Medulla oblongata (tissue), 1 donor: ENCODE data around the gene CYTH1.

Experiments
- DNase-seq: peaks from one replicate; pipeline ENCODE4 v3.0.0-alpha.2; 2015; ENCODE audit errors: extremely low spot score

CYTH1 gene

DNA sequence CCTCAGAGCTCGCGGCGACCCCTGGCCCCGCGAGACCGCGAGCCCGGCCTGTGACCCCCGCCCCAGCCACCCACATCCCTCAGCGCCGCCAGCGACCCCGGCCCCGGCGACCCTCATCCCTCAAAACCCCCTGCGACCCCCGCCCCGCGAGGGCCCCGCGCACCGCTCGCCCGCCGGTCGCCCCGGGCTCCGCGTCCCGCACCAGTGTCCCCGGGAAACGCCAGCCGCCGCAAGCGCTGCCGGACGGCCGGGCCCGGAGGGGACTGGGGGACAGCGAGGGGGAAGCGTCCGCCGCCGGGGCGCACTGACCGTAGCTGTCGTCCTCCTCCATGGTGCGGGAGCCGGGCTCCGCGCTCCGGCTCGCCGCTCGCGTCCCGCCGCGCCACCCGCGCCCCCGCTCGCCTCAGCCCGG, at the start of gene CYTH1:
Gene CYTH1 (minus strand): TSS at position 381 of the 412 bp plus-strand sequence. CDS start 50 bp downstream, at position 331.
- DNase-seq, result no peak

- no peak for DNase-seq
Measured at GRCh38 chr17:78829477-78829876, 47.4 kb upstream of the CYTH1 start.

DNA sequence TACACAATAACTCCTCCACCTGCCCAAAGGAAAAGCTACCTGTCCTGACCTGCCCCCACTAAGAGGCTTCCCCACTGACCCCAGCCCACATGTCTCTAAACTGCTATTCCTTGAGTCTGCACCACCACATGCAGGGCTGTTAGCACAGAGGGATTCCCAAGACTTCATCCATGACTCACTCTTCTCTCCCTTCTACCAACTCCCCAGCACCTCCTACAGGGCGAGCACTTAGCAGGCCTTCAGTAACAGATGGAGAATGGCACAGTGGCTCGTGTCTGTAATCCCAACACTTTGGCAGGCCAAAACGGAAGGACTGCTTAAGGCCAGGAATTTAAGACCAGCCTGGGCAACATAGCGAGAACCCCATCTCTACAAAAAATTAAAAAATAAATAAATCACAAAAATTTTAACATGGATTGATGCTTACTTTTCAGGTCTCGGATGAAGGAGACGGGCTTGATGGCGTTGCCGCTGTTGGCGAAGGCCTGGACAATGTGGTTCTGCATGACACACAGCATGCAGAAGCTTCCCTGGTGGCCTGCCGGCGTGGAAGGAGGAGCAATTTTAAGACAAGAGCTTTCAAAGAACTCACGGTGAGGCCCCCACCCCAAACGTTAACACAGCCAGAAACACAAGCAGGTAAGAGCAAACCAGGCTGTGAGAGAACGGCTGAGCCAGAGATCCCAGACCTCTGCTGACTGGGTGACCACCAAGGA, 46.6 kb upstream of the CYTH1 start:
- no peak for DNase-seq

DNA sequence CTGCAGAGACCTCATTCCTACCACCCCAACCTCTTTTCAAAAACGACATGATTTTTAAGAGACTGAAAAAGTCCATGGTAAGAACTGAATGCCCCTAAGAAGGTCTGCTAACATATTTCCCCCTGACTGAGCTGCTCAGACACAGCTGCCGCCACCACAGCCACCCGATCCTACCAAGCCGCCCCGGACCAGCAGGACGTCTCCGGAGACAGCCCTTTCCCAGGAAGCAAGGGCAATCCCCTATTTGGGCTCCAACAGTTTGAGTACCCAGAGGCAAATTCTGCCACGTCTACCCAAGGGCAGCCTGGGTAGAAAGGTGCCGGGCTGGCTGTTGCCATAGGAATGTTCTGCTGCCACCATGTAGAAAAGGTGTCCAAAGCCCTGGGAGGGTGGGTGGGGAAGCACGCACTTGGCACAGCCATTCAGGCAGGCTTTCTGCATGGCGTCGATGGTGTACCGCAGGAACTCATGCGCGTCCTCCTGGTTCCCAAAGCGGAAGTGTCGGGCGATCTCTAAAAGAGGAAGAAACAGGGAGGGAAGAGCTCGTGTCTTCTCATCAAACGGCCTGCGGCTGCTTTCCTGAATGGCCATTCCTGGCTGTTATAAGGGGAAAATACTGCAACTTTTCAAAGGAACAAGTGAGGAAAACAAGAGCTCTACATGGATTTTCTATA, 44.9 kb upstream of the CYTH1 start:
- DNase-seq, result peak; percentile 71

- DNase-seq, result no peak
Measured at GRCh38 chr17:78826421-78826820, 44.3 kb upstream of the CYTH1 start.

GRCh38 chr17:78825696-78826095, 43.6 kb upstream of the CYTH1 start:
- DNase-seq, result no peak

- no peak for DNase-seq
Measured at GRCh38 chr17:78824240-78824639, 42.2 kb upstream of the CYTH1 start.

GRCh38 chr17:78823282-78824046, 41.4 kb upstream of the CYTH1 start:
- DNase-seq, result no peak

DNA sequence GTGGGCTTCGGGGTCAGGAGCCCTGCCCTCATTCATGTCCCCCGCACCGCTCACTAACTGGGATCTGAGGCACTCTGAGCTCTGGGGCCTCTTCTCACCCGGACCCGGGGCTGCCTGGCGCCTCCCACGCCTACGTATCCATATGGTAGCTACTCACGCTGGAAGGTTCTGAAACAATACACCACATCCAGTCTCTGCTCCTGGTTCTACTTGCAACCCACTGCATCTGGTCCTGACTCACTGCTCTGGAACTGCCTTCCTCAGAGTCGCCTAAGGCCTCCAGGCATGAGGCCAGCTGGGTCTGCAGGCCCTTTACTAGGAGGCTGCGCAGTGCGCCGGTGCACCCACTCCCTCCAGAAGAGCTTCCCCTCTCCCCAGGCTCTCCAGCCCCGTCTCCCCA, 40.5 kb upstream of the CYTH1 start:
- no peak for DNase-seq

GRCh38 chr17:78821961-78822360, 39.9 kb upstream of the CYTH1 start:
- DNase-seq, result no peak

DNA sequence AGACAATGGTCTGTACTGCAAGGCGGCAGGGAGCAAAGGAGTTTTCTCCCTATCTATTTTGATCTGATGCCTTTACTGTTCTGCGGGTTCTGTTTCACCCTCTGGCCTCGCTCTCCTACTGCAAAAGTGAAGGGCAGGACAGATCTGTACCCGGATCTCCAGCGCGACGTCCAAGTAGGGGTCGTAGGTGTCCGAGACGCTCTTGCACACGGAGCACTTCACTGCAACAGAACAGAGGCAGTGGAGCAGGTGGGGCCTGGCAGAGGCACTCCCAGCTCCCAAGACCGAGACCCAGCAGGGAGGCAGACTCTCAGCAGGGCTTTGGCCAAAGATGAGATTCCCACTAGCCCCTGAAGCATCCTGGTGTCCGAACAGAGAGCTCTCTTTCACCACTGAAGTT, 38.8 kb upstream of the CYTH1 start:
- DNase-seq, result no peak

GRCh38 chr17:78819806-78820792, 38.0 kb upstream of the CYTH1 start:
- DNase-seq, result no peak

DNA sequence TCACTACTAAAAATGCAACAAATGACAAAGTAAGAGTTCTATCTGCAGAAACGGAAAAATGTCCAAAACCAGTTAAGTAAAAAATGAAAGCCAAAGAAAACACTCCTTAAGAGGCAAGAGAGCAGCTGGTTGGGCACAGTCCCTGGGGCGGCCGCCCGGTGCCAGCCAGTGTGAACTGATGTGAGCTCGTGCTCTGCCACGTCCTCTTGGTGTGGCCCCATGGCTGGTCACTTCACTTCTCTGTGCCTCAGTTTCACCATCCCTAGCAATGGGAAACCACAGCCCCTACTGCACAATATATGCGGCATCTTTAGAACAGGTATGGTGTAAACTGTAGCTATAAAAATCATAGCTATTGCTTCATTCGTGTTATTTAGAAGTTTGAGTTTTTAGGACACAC, 37.3 kb upstream of the CYTH1 start:
- DNase-seq, result no peak

- DNase-seq, result no peak
Measured at GRCh38 chr17:78818932-78819331, 36.9 kb upstream of the CYTH1 start.

DNA sequence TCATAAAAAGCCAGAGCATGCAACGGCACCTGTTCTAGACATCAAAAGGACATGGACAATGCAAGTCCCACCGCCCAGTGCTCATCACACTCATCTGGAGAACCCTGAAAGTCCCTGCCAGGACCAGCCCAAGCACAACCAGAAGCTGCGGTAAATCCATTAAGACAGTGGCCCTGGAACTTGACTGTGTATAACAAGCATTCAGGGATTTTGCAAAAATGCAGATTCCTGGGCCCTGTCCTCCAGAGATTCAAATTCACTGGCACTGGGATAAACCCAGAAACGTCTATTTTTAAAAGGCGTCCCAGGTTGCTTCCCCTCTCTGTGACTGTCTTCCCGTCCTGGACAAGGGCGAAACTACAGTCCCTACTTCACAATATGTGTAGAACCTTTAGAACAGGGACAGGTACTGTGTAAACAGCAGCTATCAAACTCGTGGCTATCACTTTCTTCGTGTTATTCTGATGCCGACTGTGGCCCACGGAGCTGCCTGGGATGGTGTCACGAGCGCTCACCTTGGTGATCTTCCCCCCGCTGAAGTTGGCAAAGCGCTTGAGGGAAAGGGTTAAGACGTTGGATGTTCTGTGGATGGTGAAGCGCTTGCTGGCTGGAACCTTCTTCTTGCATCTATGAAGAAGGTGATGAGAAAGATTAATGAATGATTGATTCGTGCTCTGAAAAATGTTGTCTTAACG, 36.2 kb upstream of the CYTH1 start:
- DNase-seq, result no peak

DNA sequence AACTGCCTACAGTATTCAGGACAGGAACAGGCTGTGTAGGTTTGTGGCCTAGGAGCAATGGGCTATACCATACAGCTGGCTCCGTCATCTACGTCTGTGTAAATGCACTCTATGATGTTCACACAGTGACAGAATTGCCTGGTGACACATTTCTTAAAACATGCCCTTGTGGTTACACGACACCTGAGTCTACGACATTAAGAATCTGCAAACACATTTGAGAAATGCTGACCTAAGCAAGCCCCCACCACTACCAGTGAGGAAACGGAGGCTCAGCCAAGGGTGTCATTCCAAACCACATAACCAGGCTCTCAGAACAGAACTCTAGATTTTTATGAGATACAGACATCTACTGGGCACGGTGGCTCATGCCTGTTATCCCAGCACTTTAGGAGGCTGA, 35.0 kb upstream of the CYTH1 start:
- no peak for DNase-seq

DNA sequence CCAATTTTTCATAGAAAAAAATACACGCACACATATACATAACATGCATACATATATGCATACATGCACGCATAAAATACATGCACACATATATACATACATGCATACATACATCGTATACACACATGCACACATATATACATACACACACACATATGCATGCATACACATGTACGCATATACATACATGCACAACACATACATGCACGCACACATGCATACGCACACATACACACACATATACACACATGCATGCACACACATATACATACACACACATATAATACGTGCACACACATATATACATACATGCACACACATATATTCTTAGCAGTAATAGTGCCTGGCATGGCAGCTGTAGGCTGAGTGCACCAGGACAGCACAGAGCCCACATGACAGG, 33.6 kb upstream of the CYTH1 start:
- no peak for DNase-seq

GRCh38 chr17:78812855-78813254, 30.8 kb upstream of the CYTH1 start:
- DNase-seq, result no peak

DNA sequence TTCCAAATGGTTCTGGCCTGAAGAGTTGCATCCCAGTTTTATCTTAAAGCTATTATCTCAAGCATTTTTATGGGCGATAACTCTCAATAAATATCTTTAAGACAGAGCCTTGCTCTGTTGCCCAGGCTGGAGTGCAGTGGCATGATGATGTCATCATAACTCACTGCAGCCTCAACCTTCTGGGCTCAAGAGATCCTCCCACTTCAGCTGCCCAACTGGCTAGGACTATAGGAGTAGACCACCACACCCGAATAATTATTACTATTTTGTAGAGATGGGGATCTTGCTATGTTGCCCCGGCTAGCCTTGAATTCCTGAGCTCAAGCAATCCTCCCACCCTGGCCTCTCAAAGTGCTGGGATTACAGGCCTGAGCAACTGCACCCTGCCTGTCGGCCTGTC, 26.1 kb upstream of the CYTH1 start:
- DNase-seq, result no peak

DNA sequence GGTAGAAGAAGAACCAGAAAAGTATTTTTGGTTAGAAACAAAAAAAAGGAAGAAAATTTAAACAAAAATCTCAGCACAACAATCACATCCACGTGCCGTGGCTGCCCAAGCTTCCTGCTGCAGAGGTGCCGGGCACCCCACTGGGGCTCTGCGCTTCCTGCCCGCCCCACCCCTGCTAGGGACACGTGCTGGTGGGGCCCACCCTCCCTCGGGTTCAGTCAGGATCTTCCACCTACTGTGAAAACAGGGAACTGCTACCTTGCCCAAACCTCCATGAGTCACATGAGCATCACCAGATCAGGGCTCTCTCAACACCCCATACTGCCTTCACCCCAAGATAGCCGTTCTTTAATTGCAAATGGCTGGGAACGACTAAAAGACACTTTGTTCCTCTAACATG, 24.4 kb upstream of the CYTH1 start:
- no peak for DNase-seq

DNA sequence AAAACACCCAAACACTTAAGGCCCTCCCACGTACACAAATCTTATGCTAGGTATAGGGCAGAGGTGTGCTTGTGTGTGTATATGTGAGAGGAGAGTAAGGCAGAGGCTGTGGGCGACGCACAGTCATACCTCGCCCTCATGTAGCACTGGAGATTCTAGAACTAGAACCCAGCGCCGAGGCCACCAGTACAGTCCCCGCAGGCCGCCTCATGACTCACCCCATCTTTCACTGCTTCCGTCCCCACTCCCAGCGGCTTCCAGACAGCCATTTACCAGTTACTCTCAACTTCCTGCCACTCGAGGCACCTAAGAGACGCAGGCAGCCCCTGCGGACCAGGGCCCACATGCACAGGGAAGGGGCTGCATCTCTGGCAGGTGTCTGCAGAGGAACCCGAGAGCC, 23.2 kb upstream of the CYTH1 start:
- no peak for DNase-seq
